H1 (cell line): ENCODE data around the gene VCX. TPM values are rescaled to one million over a fixed set of nuclear protein-coding genes. Genes with fewer than 3 reads are reported as not detected.

ENCODE experiments used
- CTCF ChIA-PET: fragments of 300-600 bp; sonication (Branson Sonifier 250); formaldehyde crosslinking; loops from one replicate; lab custom pipeline; 2021; ENCODE audit not compliant: partially characterized antibody; lab: Charles Lee
- POLR2A ChIA-PET: fragments of 300-600 bp; sonication (Branson Sonifier 250); formaldehyde crosslinking; loops from one replicate; lab custom pipeline; 2021; ENCODE audit warnings: inconsistent platforms; ENCODE audit not compliant: partially characterized antibody; lab: Charles Lee
- DNase-seq, 2 experiments: peaks; one replicate each; pipeline versions ENCODE4 v3.0.0 to v3.0.0-alpha.2; 2010 to 2022; ENCODE audit warnings: low spot score in 2 of 2, low read depth in 1 of 2, mixed read lengths in 1 of 2
- FAIRE-seq: peaks from 2 replicates; lab custom pipeline; 2011; peaks lifted over from hg19 to GRCh38; lab: Jason Lieb, UNC
- H2AFZ ChIP-seq: 2 replicates; pipeline ENCODE4 v1.8.1; 2012; ENCODE audit warnings: low read length, inconsistent platforms
- H2AK5ac ChIP-seq: 2 replicates; pipeline ENCODE4 v1.6.1; 2013; ENCODE audit warnings: low read depth, low read length
- H2BK120ac ChIP-seq: replicated peaks from 2 replicates; pipeline ENCODE3; 2013; ENCODE audit warnings: low read depth, low read length, inconsistent platforms
- H2BK12ac ChIP-seq: 2 replicates; pipeline ENCODE4 v1.6.1; 2013; ENCODE audit warnings: low read depth, low read length
- H2BK15ac ChIP-seq: 2 replicates; pipeline ENCODE4 v1.6.1; 2013; ENCODE audit warnings: low read length
- H2BK20ac ChIP-seq: 2 replicates; pipeline ENCODE4 v1.6.1; 2013; ENCODE audit warnings: low read length
- H2BK5ac ChIP-seq: 2 replicates; pipeline ENCODE4 v1.6.1; 2013; ENCODE audit warnings: low read depth, low read length
- H3K14ac ChIP-seq: 2 replicates; pipeline ENCODE4 v1.6.1; 2013; ENCODE audit warnings: inconsistent platforms; ENCODE audit not compliant: insufficient read length
- H3K18ac ChIP-seq: 2 replicates; pipeline ENCODE4 v1.6.1; 2013; ENCODE audit warnings: low read length; ENCODE audit errors: extremely low read depth
- H3K23ac ChIP-seq: 2 replicates; pipeline ENCODE4 v1.6.1; 2013; ENCODE audit warnings: inconsistent platforms; ENCODE audit not compliant: insufficient read length
- H3K23me2 ChIP-seq: 2 replicates; pipeline ENCODE4 v1.6.1; 2013; ENCODE audit warnings: low read depth, low read length
- H3K27ac ChIP-seq: 2 replicates; pipeline ENCODE4 v1.6.1; 2011; ENCODE audit warnings: low read depth, low read length, inconsistent platforms
- H3K27me3 ChIP-seq, 4 experiments: replicated peaks in 1 of 4; 1 replicate in 1 of 4; 2 replicates in 3 of 4; pipeline versions ENCODE4 v1.6.1 to v1.8.1; 2011 to 2013; ENCODE audit warnings: low read length in 3 of 4, mild to moderate bottlenecking in 3 of 4, inconsistent platforms in 2 of 4, mixed read lengths in 2 of 4, moderate library complexity in 1 of 4; ENCODE audit not compliant: control insufficient read depth in 3 of 4, insufficient read depth in 3 of 4; ENCODE audit errors: extremely low read depth in 1 of 4
- H3K36me3 ChIP-seq, 4 experiments: 2 replicates each; pipeline versions ENCODE4 v1.6.1 to v1.8.1; 2011 to 2013; ENCODE audit warnings: mild to moderate bottlenecking in 4 of 4, low read length in 3 of 4, moderate library complexity in 2 of 4, control low read depth in 1 of 4, inconsistent platforms in 1 of 4; ENCODE audit not compliant: insufficient read depth in 4 of 4, control insufficient read depth in 2 of 4
- H3K4ac ChIP-seq: replicated peaks from 2 replicates; pipeline ENCODE3; 2013; ENCODE audit warnings: low read length, low read depth, mixed read lengths, inconsistent platforms; ENCODE audit not compliant: insufficient read length
- H3K4me1 ChIP-seq, 4 experiments: replicated peaks in 1 of 4; 1 replicate in 1 of 4; 2 replicates in 3 of 4; pipeline versions ENCODE4 v1.6.1 to v1.8.1; 2011 to 2013; ENCODE audit warnings: low read length in 3 of 4, inconsistent platforms in 2 of 4, mixed read lengths in 1 of 4; ENCODE audit not compliant: insufficient read depth in 4 of 4, control insufficient read depth in 3 of 4
- H3K4me2 ChIP-seq, 2 experiments: 2 replicates each; pipeline versions ENCODE4 v1.6.1 to v1.8.1; 2011 to 2013; ENCODE audit warnings: low read depth in 2 of 2, low read length in 2 of 2, control low read depth in 1 of 2, inconsistent platforms in 1 of 2, mild to moderate bottlenecking in 1 of 2; ENCODE audit not compliant: insufficient read depth in 1 of 2
- H3K4me3 ChIP-seq, 4 experiments: fragments of 200-600, 300-600 bp in 1 of 4; sonication (generic), shearing (Covaris generic), sonication (Bioruptor Twin) in 1 of 4; 2 replicates each; pipeline versions ENCODE4 v1.5.1 to v1.8.1; 2011 to 2016; ENCODE audit warnings: low read length in 4 of 4, low read depth in 3 of 4, control low read depth in 2 of 4, inconsistent platforms in 2 of 4, mild to moderate bottlenecking in 2 of 4, mixed read lengths in 1 of 4, moderate library complexity in 1 of 4; ENCODE audit not compliant: insufficient read depth in 2 of 4; ENCODE audit errors: extremely low read depth in 1 of 4
- H3K56ac ChIP-seq: replicated peaks from 2 replicates; pipeline ENCODE3; 2013; ENCODE audit warnings: low read depth, mild to moderate bottlenecking, mixed read lengths, low read length, inconsistent platforms; ENCODE audit not compliant: insufficient read length
- H3K79me1 ChIP-seq: 2 replicates; pipeline ENCODE4 v1.6.1; 2013; ENCODE audit warnings: low read depth, low read length, control low read depth
- H3K79me2 ChIP-seq, 2 experiments: 2 replicates each; pipeline versions ENCODE4 v1.6.1 to v1.8.1; 2012 to 2013; ENCODE audit warnings: low read length in 2 of 2, mild to moderate bottlenecking in 2 of 2, inconsistent platforms in 1 of 2; ENCODE audit not compliant: insufficient read depth in 2 of 2, control insufficient read depth in 1 of 2
- H3K9ac ChIP-seq, 4 experiments: replicated peaks in 1 of 4; 1 replicate in 1 of 4; 2 replicates in 3 of 4; pipeline versions ENCODE4 v1.6.1 to v1.8.1; 2011 to 2013; ENCODE audit warnings: low read depth in 3 of 4, low read length in 3 of 4, control low read depth in 2 of 4, mild to moderate bottlenecking in 2 of 4, moderate library complexity in 2 of 4, inconsistent platforms in 1 of 4; ENCODE audit errors: extremely low read depth in 1 of 4
- H3K9me3 ChIP-seq, 2 experiments: 2 replicates each; pipeline versions ENCODE4 v1.6.1 to v1.8.1; 2012 to 2013; ENCODE audit warnings: mild to moderate bottlenecking in 2 of 2, moderate library complexity in 2 of 2, control low read depth in 1 of 2, inconsistent platforms in 1 of 2, low read depth in 1 of 2, low read length in 1 of 2, mixed read lengths in 1 of 2; ENCODE audit not compliant: insufficient read depth in 2 of 2
- H4K20me1 ChIP-seq, 2 experiments: replicated peaks in 1 of 2; 2 replicates each; pipeline versions ENCODE3 to v1.8.1; 2011 to 2013; ENCODE audit warnings: inconsistent platforms in 2 of 2, low read length in 2 of 2, mild to moderate bottlenecking in 1 of 2; ENCODE audit not compliant: insufficient read depth in 2 of 2, control insufficient read depth in 1 of 2
- H4K5ac ChIP-seq: 2 replicates; pipeline ENCODE4 v1.6.1; 2013; ENCODE audit warnings: low read length, low read depth, mixed read lengths, inconsistent platforms; ENCODE audit not compliant: insufficient read length
- H4K8ac ChIP-seq: 2 replicates; pipeline ENCODE4 v1.8.0; 2013; ENCODE audit warnings: mild to moderate bottlenecking, moderate library complexity, low read length, inconsistent platforms; ENCODE audit not compliant: insufficient read depth; ENCODE audit errors: extremely low read depth
- H4K91ac ChIP-seq: replicated peaks from 2 replicates; pipeline ENCODE3; 2013; ENCODE audit warnings: low read length, mixed read lengths, inconsistent platforms; ENCODE audit not compliant: insufficient read length
- CTBP2 ChIP-seq: IDR thresholded peaks from 2 replicates; pipeline ENCODE4 v1.7.0; 2011; ENCODE audit warnings: borderline replicate concordance, mild to moderate bottlenecking, moderate library complexity, mixed read lengths, low read length; ENCODE audit not compliant: insufficient read depth, insufficient read length
- CTCF ChIP-seq, 3 experiments: IDR thresholded peaks; 1 replicate in 2 of 3; 2 replicates in 1 of 3; pipeline versions ENCODE4 v1.5.1 to v1.6.1; 2011; ENCODE audit warnings: low read length in 3 of 3, mild to moderate bottlenecking in 3 of 3, inconsistent platforms in 2 of 3, low read depth in 1 of 3, moderate library complexity in 1 of 3; ENCODE audit not compliant: insufficient read depth in 1 of 3; ENCODE audit errors: control extremely low read depth in 1 of 3
- NRF1 ChIP-seq: IDR thresholded peaks from 2 replicates; pipeline ENCODE4 v1.6.1; 2011; ENCODE audit warnings: mild to moderate bottlenecking, low read depth, low read length, improper control_type of control experiment
- RAD21 ChIP-seq, 2 experiments: IDR thresholded peaks in 1 of 2; conservative IDR thresholded peaks in 1 of 2; 2 replicates each; pipeline ENCODE4 v1.6.1; 2011; ENCODE audit warnings: low read depth in 2 of 2, low read length in 2 of 2, improper control_type of control experiment in 1 of 2, inconsistent platforms in 1 of 2, mild to moderate bottlenecking in 1 of 2, moderate library complexity in 1 of 2
- SP2 ChIP-seq: IDR thresholded peaks from 2 replicates; pipeline ENCODE4 v1.6.1; 2012; ENCODE audit warnings: mild to moderate bottlenecking, low read length, inconsistent platforms
- TEAD4 ChIP-seq: IDR thresholded peaks from 2 replicates; pipeline ENCODE4 v1.6.1; 2012; ENCODE audit warnings: low read depth, low read length, inconsistent platforms, mixed read lengths
- YY1 ChIP-seq: IDR thresholded peaks from 2 replicates; pipeline ENCODE4 v1.6.1; 2011; ENCODE audit warnings: low read depth, mild to moderate bottlenecking, low read length
- WGBS, 2 experiments: shearing (Covaris generic) in 1 of 2; methylation state at CpG; one replicate each; pipeline versions ENCODE4 v1.1.6 to v1.1.7; 2013 to 2015; ENCODE audit warnings: low lambda C conversion rate in 2 of 2, mixed read lengths in 2 of 2, inconsistent platforms in 1 of 2, low coverage in 1 of 2, missing lambda C conversion rate in 1 of 2; ENCODE audit not compliant: insufficient replicate concordance in 2 of 2, insufficient coverage in 1 of 2, insufficient read length in 1 of 2; ENCODE audit errors: extremely low coverage in 1 of 2, missing lambda C conversion rate in 1 of 2; 5-methylcytosine and 5-hydroxymethylcytosine counted together
- polyA plus RNA-seq, 7 experiments: library from polyadenylated mRNA; depleted of rRNA in 3 of 7; stranded (reverse) in 5 of 7; unstranded in 2 of 7; fragments of >200 nt in 5 of 7; fragments of 200-250 nt in 2 of 7; gene quantifications; 1 replicate in 5 of 7; 2 replicates in 1 of 7; 4 replicates in 1 of 7; pipeline versions ENCODE4 v1.2.1 to v1.2.3, GENCODE V29; 2011 to 2013; ENCODE audit warnings: missing spikeins in 2 of 7, mixed read lengths in 2 of 7
- total RNA-seq: library from RNA; stranded (reverse); fragmentation: NEBNext Ultra II Directional; extraction: Animal tissue kit (Norgen Biotek cat#: 25700); gene quantifications from 2 replicates; pipeline ENCODE4 v1.2.1, GENCODE V29; 2021

VCX gene
- total and polyA plus RNA-seq, 2 of the 8 experiments (the other 6 are each of a cell fraction or from before 2014, with no cell fraction given): not detected

- Histone ChIP-seq H3K23me2 (no peaks in the 10 kb centered on the region), H2AFZ (no peak overlapping the region), H3K79me2 (no peaks in the 10 kb centered on the region), H3K9ac (no peak overlapping the region), H3K9me3 (no peaks in the 10 kb centered on the region), H2BK15ac (no peak overlapping the region), H3K4me1 (no peaks in the 10 kb centered on the region), H3K4ac (no peak overlapping the region), H2BK12ac (no peak overlapping the region), H3K56ac (no peak overlapping the region), H3K14ac (no peak overlapping the region), H3K4me3 (no peak overlapping the region), H3K79me1 (no peaks in the 10 kb centered on the region), H2AK5ac (no peak overlapping the region), H4K91ac (no peak overlapping the region), H2BK5ac (no peak overlapping the region), H3K27ac (no peak overlapping the region), H4K20me1 (no peaks in the 10 kb centered on the region), H2BK20ac (no peak overlapping the region), H2BK120ac (no peak overlapping the region), H3K18ac (no peak overlapping the region), H4K5ac (no peak overlapping the region), H3K36me3 (no peaks in the 10 kb centered on the region), H3K23ac (no peak overlapping the region), H3K4me2 (no peak overlapping the region), H3K27me3 (no peaks in the 10 kb centered on the region), H4K8ac (no peak overlapping the region)
- 95% methylated on average over 2 of the region's 2 CpGs; no CpG with 5 or more reads in 1 of the 2 experiments for WGBS, 2 experiments
- ChIA-PET POLR2A (no interaction called here), CTCF (no interaction called here)
- no peak for TF ChIP-seq NRF1
- no peak for TF ChIP-seq CTCF (IDR thresholded peaks at IDR 0.05; ENCODE audit: control extremely low read depth in 1 of 3, insufficient read depth in 1 of 3, low read depth in 1 of 3, low read length in 3 of 3)
- no peak for TF ChIP-seq RAD21 (IDR thresholded peaks at IDR 0.05 in 1 of 2, conservative IDR thresholded peaks at IDR 0.05 in 1 of 2; ENCODE audit: low read depth in 2 of 2, low read length in 2 of 2)
- no peak for TF ChIP-seq SP2
- TF ChIP-seq CTBP2: no peak
- no peak for TF ChIP-seq YY1
- no peak for TF ChIP-seq TEAD4
- FAIRE-seq (no peak), DNase-seq (no peak)
Observed at GRCh38 chrX:7889680-7890079, 46.7 kb downstream of the VCX start.
